H9 (cell line): ENCODE results near the gene CLCA4. TPM values are rescaled to one million over a fixed set of nuclear protein-coding genes. Genes with fewer than 3 reads are reported as not detected.

ENCODE experiments used
- DNase-seq: peaks from one replicate; pipeline ENCODE4 v3.0.0-alpha.2; 2017
- H2AFZ ChIP-seq: one replicate; pipeline ENCODE4 v1.6.1; 2013; ENCODE audit warnings: mild to moderate bottlenecking, low read length, control low read depth, moderate library complexity
- H2AK5ac ChIP-seq: 2 replicates; pipeline ENCODE4 v1.6.1; 2013; ENCODE audit warnings: low read length, control low read depth, mixed read lengths; ENCODE audit not compliant: insufficient read length
- H2BK120ac ChIP-seq: one replicate; pipeline ENCODE4 v1.6.1; 2013; ENCODE audit warnings: low read depth, mild to moderate bottlenecking, low read length, control low read depth, inconsistent platforms; ENCODE audit not compliant: poor library complexity, severe bottlenecking
- H2BK12ac ChIP-seq: 2 replicates; pipeline ENCODE4 v1.6.1; 2013; ENCODE audit warnings: low read length, control low read depth, mixed read lengths, low read depth; ENCODE audit not compliant: insufficient read length
- H2BK15ac ChIP-seq: 2 replicates; pipeline ENCODE4 v1.6.1; 2013; ENCODE audit warnings: low read depth, low read length, control low read depth
- H2BK20ac ChIP-seq: one replicate; pipeline ENCODE4 v1.6.1; 2013; ENCODE audit warnings: low read depth, mild to moderate bottlenecking, low read length, control low read depth, inconsistent platforms; ENCODE audit not compliant: poor library complexity, severe bottlenecking
- H2BK5ac ChIP-seq: 2 replicates; pipeline ENCODE4 v1.6.1; 2013; ENCODE audit warnings: low read length, control low read depth, mixed read lengths; ENCODE audit not compliant: insufficient read length
- H3K14ac ChIP-seq: 2 replicates; pipeline ENCODE4 v1.6.1; 2013; ENCODE audit warnings: low read length, control low read depth; ENCODE audit not compliant: insufficient read depth
- H3K18ac ChIP-seq: 2 replicates; pipeline ENCODE4 v1.6.1; 2013; ENCODE audit warnings: low read depth, mild to moderate bottlenecking, mixed read lengths, low read length, control low read depth; ENCODE audit not compliant: insufficient read length
- H3K23ac ChIP-seq: 2 replicates; pipeline ENCODE4 v1.6.1; 2013; ENCODE audit warnings: low read length, control low read depth, mixed read lengths, low read depth; ENCODE audit not compliant: insufficient read length
- H3K23me2 ChIP-seq: 2 replicates; pipeline ENCODE4 v1.6.1; 2013; ENCODE audit warnings: low read depth, mild to moderate bottlenecking, mixed read lengths, low read length, control low read depth; ENCODE audit not compliant: insufficient read length, poor library complexity, severe bottlenecking
- H3K27ac ChIP-seq: 2 replicates; pipeline ENCODE4 v1.5.1; 2013; ENCODE audit warnings: low read length, control low read depth, mixed read lengths, low read depth; ENCODE audit not compliant: insufficient read length
- H3K27me3 ChIP-seq: 2 replicates; pipeline ENCODE4 v1.6.1; 2013; ENCODE audit warnings: low read length, control low read depth, inconsistent platforms; ENCODE audit not compliant: insufficient read depth
- H3K4ac ChIP-seq: 2 replicates; pipeline ENCODE4 v1.6.1; 2013; ENCODE audit warnings: low read depth, mild to moderate bottlenecking, control low read depth, inconsistent platforms, low read length, moderate library complexity
- H3K4me1 ChIP-seq: 2 replicates; pipeline ENCODE4 v1.6.1; 2013; ENCODE audit warnings: low read length, control low read depth, inconsistent platforms; ENCODE audit not compliant: insufficient read depth
- H3K4me2 ChIP-seq: 2 replicates; pipeline ENCODE4 v1.6.1; 2013; ENCODE audit warnings: low read length, control low read depth, mixed read lengths; ENCODE audit not compliant: insufficient read length, insufficient read depth
- H3K56ac ChIP-seq: 2 replicates; pipeline ENCODE4 v1.6.1; 2013; ENCODE audit warnings: low read depth, mild to moderate bottlenecking, mixed read lengths, low read length, control low read depth; ENCODE audit not compliant: insufficient read length
- H3K79me1 ChIP-seq: 2 replicates; pipeline ENCODE4 v1.6.1; 2013; ENCODE audit warnings: low read depth, mild to moderate bottlenecking, moderate library complexity, low read length, control low read depth, inconsistent platforms; ENCODE audit not compliant: insufficient read depth, poor library complexity, severe bottlenecking
- H3K79me2 ChIP-seq: 2 replicates; pipeline ENCODE4 v1.6.1; 2013; ENCODE audit warnings: low read length, control low read depth, inconsistent platforms; ENCODE audit not compliant: insufficient read depth
- H3K9ac ChIP-seq: 2 replicates; pipeline ENCODE4 v1.6.1; 2013; ENCODE audit warnings: low read length, control low read depth, mixed read lengths; ENCODE audit not compliant: insufficient read length; ENCODE audit errors: extremely low read depth
- H3K9me3 ChIP-seq: one replicate; pipeline ENCODE4 v1.6.1; 2013; ENCODE audit warnings: low read depth, low read length, inconsistent platforms; ENCODE audit not compliant: control insufficient read depth
- H3T11ph ChIP-seq: one replicate; pipeline ENCODE4 v1.6.1; 2013; ENCODE audit warnings: mild to moderate bottlenecking, low read length, control low read depth, inconsistent platforms
- H4K20me1 ChIP-seq: one replicate; pipeline ENCODE4 v1.6.1; 2013; ENCODE audit not compliant: control insufficient read depth, insufficient read length, insufficient read depth
- H4K5ac ChIP-seq: 2 replicates; pipeline ENCODE4 v1.6.1; 2013; ENCODE audit warnings: low read depth, mild to moderate bottlenecking, mixed read lengths, low read length, control low read depth; ENCODE audit not compliant: insufficient read length
- H4K8ac ChIP-seq: replicated peaks from 2 replicates; pipeline ENCODE4 v1.6.1; 2013; ENCODE audit warnings: low read length, control low read depth, mixed read lengths, low read depth; ENCODE audit not compliant: insufficient read length
- H4K91ac ChIP-seq: 2 replicates; pipeline ENCODE4 v1.6.1; 2013; ENCODE audit warnings: low read depth, mild to moderate bottlenecking, moderate library complexity, mixed read lengths, low read length, control low read depth; ENCODE audit not compliant: insufficient read length
- H3K27ac Mint-ChIP-seq, 3 experiments: 2 replicates in 2 of 3; 3 replicates in 1 of 3; pipeline ENCODE4 v1.8.0; 2020 to 2021; ENCODE audit warnings: mixed read lengths in 3 of 3, mild to moderate bottlenecking in 1 of 3, moderate library complexity in 1 of 3
- H3K27me3 Mint-ChIP-seq: 2 replicates; pipeline ENCODE4 v1.8.0; 2021; ENCODE audit warnings: low read depth, mild to moderate bottlenecking, moderate library complexity, mixed read lengths
- H3K36me3 Mint-ChIP-seq, 3 experiments: 2 replicates in 2 of 3; 3 replicates in 1 of 3; pipeline ENCODE4 v1.8.0; 2020 to 2021; ENCODE audit warnings: low read depth in 3 of 3, mixed read lengths in 3 of 3; ENCODE audit not compliant: insufficient read depth in 1 of 3
- H3K4me1 Mint-ChIP-seq, 2 experiments: 2 replicates each; pipeline ENCODE4 v1.8.0; 2020; ENCODE audit warnings: mixed read lengths in 2 of 2
- H3K4me3 Mint-ChIP-seq, 2 experiments: 2 replicates in 1 of 2; 3 replicates in 1 of 2; pipeline ENCODE4 v1.8.0; 2020 to 2021; ENCODE audit warnings: mild to moderate bottlenecking in 2 of 2, mixed read lengths in 2 of 2, moderate library complexity in 1 of 2
- H3K9me3 Mint-ChIP-seq, 2 experiments: 2 replicates in 1 of 2; 3 replicates in 1 of 2; pipeline ENCODE4 v1.8.0; 2020; ENCODE audit warnings: mild to moderate bottlenecking in 2 of 2, mixed read lengths in 2 of 2, moderate library complexity in 1 of 2
- CTCF ChIP-seq: fragments of 200-600 bp; sonication (generic); conservative IDR thresholded peaks from 3 replicates; pipeline ENCODE4 v1.8.0; 2021; ENCODE audit warnings: antibody characterized with exemption, mild to moderate bottlenecking
- WGBS: extraction: QIAGEN DNeasy Blood & Tissue Kit; methylation state at CpG from one replicate; pipeline ENCODE4 v1.1.7; 2013; ENCODE audit warnings: missing lambda C conversion rate, low lambda C conversion rate, mixed read lengths; ENCODE audit not compliant: insufficient read length; ENCODE audit errors: extremely low coverage; 5-methylcytosine and 5-hydroxymethylcytosine counted together
- total RNA-seq: library from RNA; stranded (reverse); gene quantifications from 2 replicates; pipeline ENCODE4 v1.2.1, GENCODE V29; 2021

The CLCA4 gene
- total RNA-seq, 1 experiment from 2014 or later = not detected

GRCh38 chr1:86502721-86503405 is 44.0 kb upstream of the CLCA4 start:
- H3K4me1 ChIP-seq = peaks cover 2% of the 10 kb centered on the region; the same call in 1 of the 2 replicates
- Mint-ChIP-seq H3K27me3 (no peaks in the 10 kb centered on the region), H3K9me3 (peaks cover 2 to 3% of the 10 kb centered on the region in 2 experiments; a peak in 2 of 5 replicates), H3K4me3 (peak overlapping the region; percentile 82 to 87), H3K27ac (peak overlapping the region; percentile 97 to 99 (median 99)), H3K36me3 (peaks cover 0 to 1% (median 0%) of the 10 kb centered on the region in 3 experiments; a peak in 1 of 7 replicates), H3K4me1 (peaks cover 26 to 41% of the 10 kb centered on the region in 2 experiments)
- H2BK12ac ChIP-seq = peak overlapping the region; percentile 98
- peaks cover 2% of the 10 kb centered on the region for H4K20me1 ChIP-seq
- H4K91ac ChIP-seq = peak overlapping the region; percentile 88
- no peak; the same call in 2 of the 3 replicates for TF ChIP-seq CTCF
- H4K5ac ChIP-seq = peak overlapping the region; percentile 68
- H3K9ac ChIP-seq = peak overlapping the region; percentile 89
- H3K56ac ChIP-seq = no peak overlapping the region
- peak overlapping the region; percentile 96 for H3K18ac ChIP-seq
- peak overlapping the region; percentile 85 for H3K4me2 ChIP-seq
- peak overlapping the region; percentile 90; the same call in 1 of the 2 replicates for H3K14ac ChIP-seq
- no peak overlapping the region for H2BK20ac ChIP-seq
- peak; percentile 90 for DNase-seq
- no peak overlapping the region for H2BK15ac ChIP-seq
- H3K4ac ChIP-seq = peak overlapping the region; percentile 92
- WGBS = no CpG with 5 or more reads among the region's 18 CpGs
- peak overlapping the region; percentile 82 for H3T11ph ChIP-seq
- H2BK120ac ChIP-seq = peak overlapping the region; percentile 92
- H3K27me3 ChIP-seq = no peaks in the 10 kb centered on the region
- peaks cover 9% of the 10 kb centered on the region for H3K23me2 ChIP-seq
- peak overlapping the region; percentile 94 for H2BK5ac ChIP-seq
- H3K79me1 ChIP-seq = no peaks in the 10 kb centered on the region
- no peak overlapping the region for H2AFZ ChIP-seq
- H2AK5ac ChIP-seq = peak overlapping the region; percentile 67
- no peak overlapping the region for H4K8ac ChIP-seq
- no peaks in the 10 kb centered on the region for H3K79me2 ChIP-seq
- no peak overlapping the region for H3K23ac ChIP-seq
- no peaks in the 10 kb centered on the region for H3K9me3 ChIP-seq
- H3K27ac ChIP-seq = peak overlapping the region; percentile 97
